H1 (cell line): ENCODE data around the gene SLC35B2. TPM values are rescaled to one million over a fixed set of nuclear protein-coding genes. Genes with fewer than 3 reads are reported as not detected.
A peak's percentile ranks its signal among the peaks of the same experiment; 100 is the strongest.

Source experiments
- ATF2 ChIP-seq: IDR thresholded peaks from 2 replicates; pipeline ENCODE4 v1.6.1; 2012; ENCODE audit warnings: low read length, inconsistent platforms
- ATF3 ChIP-seq: IDR thresholded peaks from 2 replicates; pipeline ENCODE4 v1.6.1; 2011; ENCODE audit warnings: low read depth, mild to moderate bottlenecking, low read length; ENCODE audit not compliant: insufficient read depth
- CBX8 ChIP-seq: fragments of 300-800, 300-1000 bp; sonication (generic); IDR thresholded peaks from 2 replicates; pipeline ENCODE4 v1.7.1; 2016; ENCODE audit warnings: low read depth, low read length, borderline replicate concordance
- CHD2 ChIP-seq: IDR thresholded peaks from 2 replicates; pipeline ENCODE4 v1.6.1; 2012; ENCODE audit warnings: low read length, improper control_type of control experiment
- CTCF ChIP-seq, 3 experiments: IDR thresholded peaks; 1 replicate in 2 of 3; 2 replicates in 1 of 3; pipeline versions ENCODE4 v1.5.1 to v1.6.1; 2011; ENCODE audit warnings: low read length in 3 of 3, mild to moderate bottlenecking in 3 of 3, inconsistent platforms in 2 of 3, low read depth in 1 of 3, moderate library complexity in 1 of 3; ENCODE audit not compliant: insufficient read depth in 1 of 3; ENCODE audit errors: control extremely low read depth in 1 of 3
- E2F6 ChIP-seq: IDR thresholded peaks from 2 replicates; pipeline ENCODE4 v1.6.1; 2012; ENCODE audit warnings: inconsistent platforms
- HDAC2 ChIP-seq, 2 experiments: fragments of 300-600 bp in 1 of 2; sonication (generic) in 1 of 2; IDR thresholded peaks; 2 replicates each; pipeline ENCODE4 v1.6.1; 2011 to 2012; ENCODE audit warnings: low read depth in 2 of 2, low read length in 2 of 2, mild to moderate bottlenecking in 2 of 2, moderate library complexity in 2 of 2, borderline replicate concordance in 1 of 2, inconsistent platforms in 1 of 2
- JUN ChIP-seq: IDR thresholded peaks from 2 replicates; pipeline ENCODE4 v1.6.1; 2011; ENCODE audit warnings: low read depth, mild to moderate bottlenecking, improper control_type of control experiment, low read length
- KDM4A ChIP-seq: IDR thresholded peaks from one replicate; pipeline ENCODE4 v1.7.1; 2012; ENCODE audit warnings: low read depth, mild to moderate bottlenecking, moderate library complexity, low read length, inconsistent platforms; ENCODE audit not compliant: severe bottlenecking
- POU5F1 ChIP-seq: IDR thresholded peaks from 2 replicates; pipeline ENCODE4 v1.6.1; 2011; ENCODE audit warnings: low read depth, mild to moderate bottlenecking, low read length, moderate library complexity
- RNF2 ChIP-seq: fragments of 200-900, 300-1000 bp; sonication (generic); IDR thresholded peaks from 2 replicates; pipeline ENCODE4 v1.7.1; 2016; ENCODE audit warnings: borderline replicate concordance, low read depth, mild to moderate bottlenecking, antibody characterized with exemption, low read length; ENCODE audit not compliant: poor library complexity, severe bottlenecking; ENCODE audit errors: missing control alignments
- SIN3A ChIP-seq, 2 experiments: IDR thresholded peaks in 1 of 2; conservative IDR thresholded peaks in 1 of 2; 2 replicates each; pipeline ENCODE4 v1.6.1; 2011 to 2012; ENCODE audit warnings: low read length in 2 of 2, improper control_type of control experiment in 1 of 2, low read depth in 1 of 2, mild to moderate bottlenecking in 1 of 2
- SIRT6 ChIP-seq: IDR thresholded peaks from one replicate; pipeline ENCODE4 v1.7.1; 2012; ENCODE audit warnings: low read length, inconsistent platforms
- SIX5 ChIP-seq: IDR thresholded peaks from 2 replicates; pipeline ENCODE4 v1.6.1; 2011; ENCODE audit warnings: mild to moderate bottlenecking, low read depth, low read length
- SP2 ChIP-seq: IDR thresholded peaks from 2 replicates; pipeline ENCODE4 v1.6.1; 2012; ENCODE audit warnings: mild to moderate bottlenecking, low read length, inconsistent platforms
- TEAD4 ChIP-seq: IDR thresholded peaks from 2 replicates; pipeline ENCODE4 v1.6.1; 2012; ENCODE audit warnings: low read depth, low read length, inconsistent platforms, mixed read lengths
- USF2 ChIP-seq: IDR thresholded peaks from 2 replicates; pipeline ENCODE4 v1.6.1; 2011; ENCODE audit warnings: low read length, improper control_type of control experiment
- polyA plus RNA-seq, 7 experiments: library from polyadenylated mRNA; depleted of rRNA in 3 of 7; stranded (reverse) in 5 of 7; unstranded in 2 of 7; fragments of >200 nt in 5 of 7; fragments of 200-250 nt in 2 of 7; gene quantifications; 1 replicate in 5 of 7; 2 replicates in 1 of 7; 4 replicates in 1 of 7; pipeline versions ENCODE4 v1.2.1 to v1.2.3, GENCODE V29; 2011 to 2013; ENCODE audit warnings: missing spikeins in 2 of 7, mixed read lengths in 2 of 7
- total RNA-seq: library from RNA; stranded (reverse); fragmentation: NEBNext Ultra II Directional; extraction: Animal tissue kit (Norgen Biotek cat#: 25700); gene quantifications from 2 replicates; pipeline ENCODE4 v1.2.1, GENCODE V29; 2021

The SLC35B2 gene
- total and polyA plus RNA-seq, 2 of the 8 experiments (the other 6 are each of a cell fraction or from before 2014, with no cell fraction given), result 29.5 to 65.0 TPM

GRCh38 chr6:44268095-44268628, 10.8 kb upstream of the SLC35B2 start (continued):
- TF ChIP-seq JUN, result no peak
- TF ChIP-seq E2F6, result no peak
- peak; percentile 90 to 92; a peak in 3 of 4 replicates for TF ChIP-seq SIN3A (conservative IDR thresholded peaks at IDR 0.05 in 1 of 2, IDR thresholded peaks at IDR 0.05 in 1 of 2; ENCODE audit: low read depth in 1 of 2, low read length in 2 of 2)
- peak in 2 of 3 experiments; percentile 94 to 98; a peak in 3 of 4 replicates for TF ChIP-seq CTCF (IDR thresholded peaks at IDR 0.05; ENCODE audit: control extremely low read depth in 1 of 3, insufficient read depth in 1 of 3, low read depth in 1 of 3, low read length in 3 of 3)
- TF ChIP-seq RNF2, result no peak
- TF ChIP-seq TEAD4, result 0 out of 2 replicates have a peak, but pooled peaks have one; percentile 24
- no peak for TF ChIP-seq CBX8
- no peak for TF ChIP-seq SIRT6
- TF ChIP-seq SP2, result no peak
- no peak for TF ChIP-seq SIX5
- TF ChIP-seq KDM4A, result no peak
- TF ChIP-seq POU5F1, result no peak
- 0 out of 4 replicates have a peak, but pooled peaks have one; percentile 56 to 62 for TF ChIP-seq HDAC2 (IDR thresholded peaks at IDR 0.05; ENCODE audit: borderline replicate concordance in 1 of 2, low read depth in 2 of 2, low read length in 2 of 2)
- no peak for TF ChIP-seq ATF3
- no peak for TF ChIP-seq ATF2
- no peak for TF ChIP-seq CHD2
- TF ChIP-seq USF2, result no peak
